HG02678 (cell line): Measurements from ENCODE around the gene ZNF385D.

Source experiments
- ATAC-seq: cut with Tn5 transposase; IDR thresholded peaks from one replicate; pipeline ENCODE4 v1.9.1; 2021; ENCODE audit warnings: mild to moderate bottlenecking, moderate library complexity; ENCODE audit not compliant: unreplicated experiment

The ZNF385D gene

GRCh38 chr3:21750831-21751391 lies at the start of gene ZNF385D:
TSS of gene ZNF385D (minus strand) at chr3:21751210. CDS start at chr3:21750916, 294 bp downstream.
- no peak for ATAC-seq

- ATAC-seq = no peak
Observed at GRCh38 chr3:21798356-21799088, 47.5 kb upstream of the ZNF385D start.

- ATAC-seq = no peak
Observed at GRCh38 chr3:21795921-21796320, 44.9 kb upstream of the ZNF385D start.

- no peak for ATAC-seq
Observed at GRCh38 chr3:21795152-21795837, 44.3 kb upstream of the ZNF385D start.

GRCh38 chr3:21794291-21794690 lies 43.3 kb upstream of the ZNF385D start:
- no peak for ATAC-seq

GRCh38 chr3:21792176-21792575 lies 41.2 kb upstream of the ZNF385D start:
- no peak for ATAC-seq

- no peak for ATAC-seq
Observed at GRCh38 chr3:21791356-21791755, 40.3 kb upstream of the ZNF385D start.

GRCh38 chr3:21790466-21790865 lies 39.5 kb upstream of the ZNF385D start:
- no peak for ATAC-seq

GRCh38 chr3:21789730-21790129 lies 38.7 kb upstream of the ZNF385D start:
- ATAC-seq = no peak

GRCh38 chr3:21786438-21786797 lies 35.4 kb upstream of the ZNF385D start:
- ATAC-seq = no peak

- no peak for ATAC-seq
Observed at GRCh38 chr3:21785765-21786437, 34.9 kb upstream of the ZNF385D start.

- ATAC-seq = no peak
Observed at GRCh38 chr3:21783839-21784238, 32.8 kb upstream of the ZNF385D start.

- ATAC-seq = no peak
Observed at GRCh38 chr3:21781355-21781754, 30.3 kb upstream of the ZNF385D start.

GRCh38 chr3:21779909-21780308 lies 28.9 kb upstream of the ZNF385D start:
- no peak for ATAC-seq

- no peak for ATAC-seq
Observed at GRCh38 chr3:21778715-21779114, 27.7 kb upstream of the ZNF385D start.

GRCh38 chr3:21777821-21778220 lies 26.8 kb upstream of the ZNF385D start:
- ATAC-seq = no peak

GRCh38 chr3:21766002-21766401 lies 15.0 kb upstream of the ZNF385D start:
- no peak for ATAC-seq

GRCh38 chr3:21755896-21756295 lies 4.9 kb upstream of the ZNF385D start:
- no peak for ATAC-seq

- no peak for ATAC-seq
Observed at GRCh38 chr3:21754839-21755238, 3.8 kb upstream of the ZNF385D start.

- no peak for ATAC-seq
Observed at GRCh38 chr3:21752749-21753347, 1.8 kb upstream of the ZNF385D start.

GRCh38 chr3:21751886-21752285 lies 876 bp upstream of the ZNF385D start:
- ATAC-seq = no peak
